Left lung (tissue), 10 donors: ENCODE data around the gene SLC38A9. TPM values are rescaled to one million over a fixed set of nuclear protein-coding genes. Genes with fewer than 3 reads are reported as not detected.

Source experiments
- ATAC-seq: fragments of 200-7000 bp; cut with Tn5 transposase; one replicate; pipeline ENCODE4 v1.9.1; 2020; ENCODE audit warnings: moderate library complexity
- DNase-seq, 4 donors: peaks; one replicate each; pipeline ENCODE4 v3.0.0-alpha.2; 2013 to 2020
- H3K27ac ChIP-seq, 2 donors: fragments of 200-600 bp; sonication (generic) in 1 of 2; one replicate each; pipeline versions ENCODE4 v1.5.0 to v1.8.0; 2020 to 2021
- H3K27me3 ChIP-seq, 2 donors: fragments of 200-600 bp; sonication (generic) in 1 of 2; one replicate each; pipeline versions ENCODE4 v1.5.0 to v1.8.0; 2020 to 2021
- H3K36me3 ChIP-seq, 2 donors: fragments of 200-600 bp; sonication (generic) in 1 of 2; one replicate each; pipeline versions ENCODE4 v1.5.0 to v1.8.0; 2020 to 2021
- H3K4me1 ChIP-seq, 2 donors: fragments of 200-600 bp; one replicate each; pipeline ENCODE4 v1.8.0; 2021
- H3K4me3 ChIP-seq, 2 donors: fragments of 200-600 bp; sonication (generic) in 1 of 2; one replicate each; pipeline versions ENCODE4 v1.5.0 to v1.8.0; 2020 to 2021; ENCODE audit warnings: mild to moderate bottlenecking in 1 of 2
- H3K9me3 ChIP-seq, 2 donors: fragments of 200-600 bp; sonication (generic) in 1 of 2; one replicate each; pipeline versions ENCODE4 v1.5.0 to v1.8.0; 2020 to 2021
- intact Hi-C, 2 donors: fragments of 100-400 bp; cut with DNase I; formaldehyde crosslinking; loops; one replicate each; pipeline versions ENCODE4 v1.11.2 to v1.14.2; 2022
- polyA plus RNA-seq, 6 donors: library from polyadenylated mRNA; unstranded; fragments of 120-200 nt; gene quantifications; one replicate each; pipeline ENCODE4 v1.2.1, GENCODE V29; 2013; ENCODE audit not compliant: insufficient read length in 6 of 6
- total RNA-seq, 2 donors: library from RNA; stranded (reverse); fragmentation: NEBNext Ultra II Directional; extraction: Animal tissue kit (Norgen Biotek cat#: 25700); gene quantifications; one replicate each; pipeline ENCODE4 v1.2.1, GENCODE V29; 2021
- TF ChIP-seq, protein P1 (sequence below), 2 donors: fragments of 200-600 bp; sonication (generic) in 1 of 2; IDR thresholded peaks; one replicate each; pipeline versions ENCODE4 v1.5.0 to v1.8.0; 2021; ENCODE audit warnings: antibody characterized with exemption in 2 of 2
- donor health status: DM: no; HTN: yes; CAD: no.
- donor health status: DM: no; HTN: no; CAD: no.

The SLC38A9 gene
- total and polyA plus RNA-seq, 8 donors, result 21.4 to 34.7 (median 30.2) TPM

DNA sequence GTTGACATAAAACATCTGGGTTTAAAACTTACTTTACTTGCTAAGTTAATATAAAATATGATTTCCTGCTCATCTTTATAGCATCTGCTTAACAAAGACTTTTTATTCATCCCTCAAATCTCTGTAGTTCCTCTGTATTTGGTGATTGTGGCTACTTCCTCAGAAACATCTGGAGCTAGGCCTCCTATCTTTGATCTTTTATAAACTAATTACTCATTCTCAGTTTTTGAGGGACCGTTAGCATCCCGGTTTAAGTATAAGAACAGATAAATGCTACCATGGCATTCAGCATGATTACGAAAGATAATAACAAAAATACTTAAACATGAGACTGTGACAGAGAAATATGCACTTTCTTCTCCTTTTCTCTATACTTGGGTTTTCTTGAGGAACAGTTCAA lies 85.3 kb downstream of the SLC38A9 start:
- Histone ChIP-seq H3K36me3 (no peaks in the 10 kb centered on the region), H3K27me3 (no peaks in the 10 kb centered on the region), H3K4me3 (no peak overlapping the region), H3K27ac (no peak overlapping the region), H3K4me1 (peaks cover 4 to 11% of the 10 kb centered on the region in 2 donors), H3K9me3 (no peaks in the 10 kb centered on the region)
- DNase-seq (no peak), ATAC-seq (no peak)
- intact Hi-C loops, result no loop called here
- TF ChIP-seq, protein P1, sequence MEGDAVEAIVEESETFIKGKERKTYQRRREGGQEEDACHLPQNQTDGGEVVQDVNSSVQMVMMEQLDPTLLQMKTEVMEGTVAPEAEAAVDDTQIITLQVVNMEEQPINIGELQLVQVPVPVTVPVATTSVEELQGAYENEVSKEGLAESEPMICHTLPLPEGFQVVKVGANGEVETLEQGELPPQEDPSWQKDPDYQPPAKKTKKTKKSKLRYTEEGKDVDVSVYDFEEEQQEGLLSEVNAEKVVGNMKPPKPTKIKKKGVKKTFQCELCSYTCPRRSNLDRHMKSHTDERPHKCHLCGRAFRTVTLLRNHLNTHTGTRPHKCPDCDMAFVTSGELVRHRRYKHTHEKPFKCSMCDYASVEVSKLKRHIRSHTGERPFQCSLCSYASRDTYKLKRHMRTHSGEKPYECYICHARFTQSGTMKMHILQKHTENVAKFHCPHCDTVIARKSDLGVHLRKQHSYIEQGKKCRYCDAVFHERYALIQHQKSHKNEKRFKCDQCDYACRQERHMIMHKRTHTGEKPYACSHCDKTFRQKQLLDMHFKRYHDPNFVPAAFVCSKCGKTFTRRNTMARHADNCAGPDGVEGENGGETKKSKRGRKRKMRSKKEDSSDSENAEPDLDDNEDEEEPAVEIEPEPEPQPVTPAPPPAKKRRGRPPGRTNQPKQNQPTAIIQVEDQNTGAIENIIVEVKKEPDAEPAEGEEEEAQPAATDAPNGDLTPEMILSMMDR (IDR thresholded peaks at IDR 0.05), result no peak

DNA sequence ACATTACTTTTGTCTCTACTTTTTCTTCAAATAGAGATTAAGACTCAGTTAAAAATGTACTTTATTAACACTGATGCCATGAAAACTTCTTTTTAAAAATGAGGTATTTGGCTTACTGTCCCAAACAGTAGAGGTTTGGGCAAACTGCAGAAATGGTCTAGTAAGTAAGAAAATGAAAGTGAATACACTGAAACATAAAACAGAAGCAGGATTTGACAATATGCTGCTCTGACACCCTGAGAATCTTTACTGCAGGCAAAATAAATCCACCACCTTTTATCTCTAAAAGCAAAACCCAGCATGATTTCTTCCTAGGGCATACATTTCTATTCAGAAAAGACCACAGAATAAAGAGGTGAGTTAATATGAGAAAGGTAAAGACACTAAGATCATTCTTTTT lies 86.2 kb downstream of the SLC38A9 start:
- Histone ChIP-seq H3K4me3 (no peak overlapping the region), H3K36me3 (no peaks in the 10 kb centered on the region), H3K27ac (no peak overlapping the region), H3K4me1 (peaks cover 11 to 19% of the 10 kb centered on the region in 2 donors), H3K27me3 (no peaks in the 10 kb centered on the region), H3K9me3 (no peaks in the 10 kb centered on the region)
- TF ChIP-seq, protein P1 (IDR thresholded peaks at IDR 0.05), result no peak
- ATAC-seq (no peak), DNase-seq (no peak)
- intact Hi-C loops, result no loop called here

DNA sequence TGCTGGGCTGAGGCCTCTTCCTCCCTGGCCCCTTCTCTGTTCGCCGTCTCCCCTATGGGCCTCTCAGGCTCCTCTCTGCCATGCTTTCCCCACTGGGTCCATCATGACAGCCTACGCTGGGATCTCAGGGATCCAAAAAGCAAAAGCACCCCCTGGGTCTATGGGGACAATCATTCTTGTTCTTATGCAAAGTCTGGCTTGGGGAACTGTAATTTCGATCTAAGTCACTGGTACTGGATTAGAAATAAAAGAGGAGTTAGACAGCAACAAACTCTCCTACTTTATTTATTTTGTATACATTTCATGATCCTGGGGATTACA lies 86.6 kb downstream of the SLC38A9 start:
- Histone ChIP-seq H3K9me3 (no peaks in the 10 kb centered on the region), H3K4me3 (no peak overlapping the region), H3K27me3 (no peaks in the 10 kb centered on the region), H3K27ac (no peak overlapping the region), H3K36me3 (no peaks in the 10 kb centered on the region), H3K4me1 (peaks cover 15 to 23% of the 10 kb centered on the region in 2 donors)
- TF ChIP-seq, protein P1 (IDR thresholded peaks at IDR 0.05), result no peak
- DNase-seq, result no peak
- ATAC-seq, result no peak
- intact Hi-C loops, result no loop called here

DNA sequence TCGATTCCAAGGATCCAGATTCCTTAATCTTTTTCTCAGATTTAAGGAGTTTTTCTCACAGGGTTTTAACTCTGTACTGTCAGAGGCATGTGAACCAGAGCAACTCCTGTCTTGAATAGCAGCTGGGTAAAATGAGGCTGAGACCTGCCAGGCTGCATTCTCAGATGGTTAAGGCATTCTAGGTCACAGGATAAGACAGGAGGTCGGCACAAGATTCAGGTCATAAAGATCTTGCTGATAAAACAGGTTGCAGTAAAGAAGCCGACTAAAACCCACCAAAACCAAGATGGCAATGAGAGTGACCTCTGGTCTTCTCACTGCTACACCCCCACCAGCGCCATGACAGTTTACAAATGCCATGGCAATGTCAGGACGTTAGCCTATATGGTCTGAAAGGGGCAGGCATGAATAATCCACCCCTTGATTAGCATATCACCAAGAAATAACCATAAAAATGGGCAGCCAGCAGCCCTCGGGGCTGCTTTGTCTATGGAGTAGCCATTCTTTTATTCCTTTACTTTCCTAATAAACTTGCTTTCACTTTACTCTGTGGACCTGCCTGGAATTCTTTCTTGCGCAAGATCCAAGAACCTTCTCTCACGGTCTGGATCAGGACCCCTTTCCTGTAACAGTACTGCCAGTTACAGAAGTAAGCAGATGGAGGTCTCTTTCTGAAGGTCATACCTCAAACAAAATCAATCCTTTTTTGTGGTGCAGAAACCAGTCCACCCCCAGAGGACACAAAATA lies 87.1 kb downstream of the SLC38A9 start:
- Histone ChIP-seq H3K27ac (no peak overlapping the region), H3K36me3 (no peaks in the 10 kb centered on the region), H3K4me3 (no peak overlapping the region), H3K4me1 (peaks cover 16 to 28% of the 10 kb centered on the region in 2 donors), H3K27me3 (no peaks in the 10 kb centered on the region), H3K9me3 (no peaks in the 10 kb centered on the region)
- DNase-seq (no peak), ATAC-seq (no peak)
- intact Hi-C loops, result no loop called here
- TF ChIP-seq, protein P1 (IDR thresholded peaks at IDR 0.05), result no peak

DNA sequence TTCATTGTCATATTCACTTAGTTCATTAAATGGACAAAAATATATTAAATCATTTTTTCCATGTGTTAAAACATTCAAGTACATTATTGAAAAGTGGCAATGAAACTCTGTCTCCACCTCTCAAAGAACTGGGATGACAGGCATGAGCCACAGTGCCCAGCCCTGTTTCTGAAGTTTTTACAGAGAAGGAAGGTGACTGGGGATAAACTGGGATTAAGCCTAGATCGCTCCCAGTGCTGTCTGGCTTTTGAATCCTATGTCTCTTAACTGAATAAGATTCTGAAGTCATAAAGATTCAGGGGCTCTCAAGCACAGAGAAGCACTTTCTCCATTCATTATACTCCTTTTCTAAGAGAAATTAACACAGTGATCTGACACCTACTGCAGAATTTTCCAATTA lies 88.3 kb downstream of the SLC38A9 start:
- intact Hi-C loops, result no loop called here
- H3K4me3 ChIP-seq, result no peak overlapping the region
- no peak overlapping the region for H3K27ac ChIP-seq
- no peak for ATAC-seq
- H3K36me3 ChIP-seq, result no peaks in the 10 kb centered on the region
- no peaks in the 10 kb centered on the region for H3K27me3 ChIP-seq
- no peaks in the 10 kb centered on the region for H3K9me3 ChIP-seq
- TF ChIP-seq, protein P1 (IDR thresholded peaks at IDR 0.05), result no peak
- H3K4me1 ChIP-seq, result peaks cover 16 to 31% of the 10 kb centered on the region in 2 donors
- no peak for DNase-seq
